GM19324 (cell line): ENCODE results near the gene PUM2.
"Not testable (repeated sequence)": the region's sequence is repeated elsewhere in the genome, so short reads cannot be mapped to it uniquely, and the experiment has no call there.

ENCODE experiments used
- ATAC-seq: cut with Tn5 transposase; IDR thresholded peaks from one replicate; pipeline ENCODE4 v1.9.1; 2021; ENCODE audit warnings: mild to moderate bottlenecking, moderate library complexity; ENCODE audit not compliant: unreplicated experiment, low FRiP score

The PUM2 gene

DNA sequence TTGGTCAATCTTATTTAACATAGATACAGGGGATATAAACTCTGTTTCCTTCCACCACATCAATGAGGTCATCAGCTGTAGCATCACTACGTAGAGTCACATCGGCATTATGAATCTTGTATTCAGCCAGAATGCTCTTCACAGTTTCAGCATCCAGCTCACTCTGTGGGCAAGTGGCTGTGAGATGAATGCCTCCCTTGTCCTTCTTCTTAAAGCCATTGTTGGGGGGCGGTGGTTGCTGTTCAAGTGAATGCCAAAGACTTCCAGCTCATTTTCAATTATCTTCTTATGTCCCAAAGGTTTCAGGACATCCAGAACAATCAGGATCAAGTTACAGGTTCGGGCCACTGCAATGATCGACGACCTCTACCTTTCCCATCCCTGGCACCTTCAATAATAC, 110.4 kb downstream of the PUM2 start:
- not testable (repeated sequence) for ATAC-seq

DNA sequence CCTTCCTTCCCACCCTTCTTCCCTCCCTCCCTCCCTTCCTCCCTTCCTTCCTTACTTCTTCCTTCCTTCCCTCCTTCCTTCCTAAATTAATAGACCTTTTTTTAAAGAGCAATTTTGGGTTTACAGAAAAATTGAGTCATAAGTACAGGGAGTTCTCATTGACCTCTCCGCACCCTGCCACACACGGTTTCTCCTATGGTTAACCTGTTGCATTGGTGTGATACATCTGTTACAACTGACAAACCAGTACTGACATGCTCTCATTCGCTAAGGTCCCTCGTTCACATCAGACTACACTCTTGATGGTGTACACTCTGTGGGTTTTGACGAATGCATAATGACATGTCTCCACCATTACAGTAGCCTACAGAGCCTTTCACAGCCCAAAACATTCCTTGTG, 114.1 kb downstream of the PUM2 start:
- ATAC-seq: no peak

DNA sequence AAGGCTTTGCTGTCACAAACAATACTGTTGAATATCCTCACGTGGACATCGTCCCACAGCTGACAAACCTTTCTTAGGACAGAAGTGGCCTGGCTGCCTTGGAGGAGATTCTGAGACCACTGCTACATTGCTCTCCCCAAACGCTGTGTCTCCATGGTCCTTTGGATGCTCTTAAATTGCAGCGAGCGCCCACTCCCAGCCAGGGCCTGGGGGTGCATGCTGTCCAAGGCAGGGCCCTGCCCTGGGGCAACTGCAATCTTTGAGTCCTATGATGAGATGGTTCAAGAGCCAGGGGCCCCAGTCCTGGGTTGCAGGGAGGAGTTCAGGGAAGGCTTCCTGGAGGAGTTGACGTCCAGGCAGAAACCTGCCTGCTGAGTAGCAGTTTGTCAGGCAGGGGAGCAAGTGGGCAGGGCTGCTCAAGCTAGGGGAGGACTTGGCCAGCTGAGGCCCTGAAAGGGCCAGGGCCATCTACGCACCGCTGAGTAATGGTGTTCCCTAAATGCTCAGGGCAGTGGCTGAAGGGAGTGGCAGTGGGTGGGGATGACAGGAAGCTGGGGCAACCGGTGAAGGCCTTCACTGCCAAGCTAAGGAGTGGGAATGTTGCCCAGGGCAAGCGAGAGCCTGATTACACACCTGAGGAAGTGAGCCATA, 114.9 kb downstream of the PUM2 start:
- no peak for ATAC-seq

DNA sequence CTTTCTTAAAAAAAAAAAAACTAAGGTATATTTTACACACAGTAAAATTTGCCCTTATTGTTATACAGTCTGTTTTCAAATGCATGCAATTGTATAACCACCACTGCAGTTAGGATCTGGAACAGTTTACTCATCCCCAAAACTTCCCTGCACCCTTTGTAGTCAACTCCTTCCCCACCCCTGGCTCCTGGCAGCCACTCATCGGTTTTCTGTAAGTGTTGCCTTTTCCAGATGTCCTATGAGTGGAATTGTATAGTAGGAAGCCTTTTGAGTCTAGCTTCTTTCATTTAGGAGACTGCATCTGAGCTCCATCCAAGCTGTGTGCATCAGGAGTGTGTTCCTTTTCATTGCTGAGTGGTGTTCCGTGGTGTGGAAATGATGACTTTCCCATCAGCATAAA, 116.0 kb downstream of the PUM2 start:
- not testable (repeated sequence) for ATAC-seq

DNA sequence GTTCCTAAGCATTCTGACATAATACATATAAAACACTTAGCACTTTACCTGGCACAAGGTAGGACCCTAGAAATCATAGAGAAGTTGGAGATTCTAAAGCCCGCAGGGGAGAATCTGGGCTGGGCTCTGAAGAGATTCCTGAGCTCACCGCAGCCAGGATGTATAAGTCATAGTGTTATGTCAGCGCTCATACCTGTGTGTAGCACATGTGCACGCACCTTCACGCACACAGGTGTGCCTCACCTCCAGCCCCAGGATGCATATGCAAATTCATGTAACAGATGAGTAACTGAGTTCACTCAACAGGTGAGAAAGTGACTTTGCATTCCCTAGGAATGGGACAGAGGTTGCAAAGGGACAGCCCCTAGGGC, 117.8 kb downstream of the PUM2 start:
- ATAC-seq: no peak

DNA sequence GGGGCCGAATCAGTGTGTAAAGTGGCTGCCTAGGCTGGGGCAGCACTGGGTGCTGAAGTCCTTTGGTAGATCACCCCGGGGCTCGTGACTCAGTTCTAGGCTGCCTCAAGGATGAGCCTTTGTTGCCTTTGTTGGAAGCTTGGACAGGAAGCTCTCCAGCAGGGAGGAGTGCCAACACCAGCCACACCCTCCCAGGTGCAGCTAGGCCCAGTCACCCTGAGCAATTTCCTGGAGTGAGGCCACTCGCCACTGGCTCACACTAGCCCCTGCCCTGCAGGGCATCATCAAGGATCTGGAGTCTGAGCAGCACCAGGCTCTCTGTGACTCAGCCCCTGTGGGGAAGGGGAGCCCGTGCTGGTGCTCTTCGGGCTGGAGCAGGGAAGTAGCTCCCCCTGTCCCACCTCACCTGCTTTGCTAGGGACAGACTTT, 119.0 kb downstream of the PUM2 start:
- no peak for ATAC-seq

DNA sequence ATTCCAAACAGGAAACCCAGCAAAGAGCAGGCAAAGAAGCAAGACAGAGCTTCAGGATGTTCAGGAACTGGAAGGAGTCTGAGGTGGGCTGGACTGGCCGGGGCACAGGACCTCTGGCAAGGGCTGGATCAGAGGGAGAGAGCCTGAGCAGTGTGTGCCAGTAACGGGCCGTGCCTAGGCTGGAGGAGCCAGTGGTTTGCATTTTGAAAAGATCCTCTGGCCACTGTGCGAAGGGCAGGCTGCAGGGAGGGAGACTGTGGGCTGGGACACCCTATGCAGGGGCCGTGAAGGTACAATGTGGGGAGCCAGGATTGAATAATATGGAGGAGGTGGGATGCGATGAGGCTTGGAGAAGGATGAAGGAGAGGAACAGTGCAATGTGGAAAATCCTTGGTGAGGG, 119.5 kb downstream of the PUM2 start:
- no peak for ATAC-seq

DNA sequence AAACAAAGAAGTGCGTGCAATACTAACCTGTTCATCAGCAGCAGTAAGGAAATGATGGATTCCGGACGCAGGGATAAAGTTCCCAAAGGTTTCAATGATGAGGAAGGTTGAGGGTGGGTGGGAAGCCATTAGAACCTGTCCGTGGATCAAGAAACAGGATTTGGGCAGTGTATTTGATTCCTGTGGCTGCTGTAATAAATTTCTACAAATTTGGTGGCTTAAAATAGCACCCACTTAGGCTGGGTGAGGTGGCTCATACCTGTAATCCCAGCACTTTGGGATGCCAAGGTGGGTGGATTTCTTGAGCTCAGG, 120.6 kb downstream of the PUM2 start:
- ATAC-seq: no peak

DNA sequence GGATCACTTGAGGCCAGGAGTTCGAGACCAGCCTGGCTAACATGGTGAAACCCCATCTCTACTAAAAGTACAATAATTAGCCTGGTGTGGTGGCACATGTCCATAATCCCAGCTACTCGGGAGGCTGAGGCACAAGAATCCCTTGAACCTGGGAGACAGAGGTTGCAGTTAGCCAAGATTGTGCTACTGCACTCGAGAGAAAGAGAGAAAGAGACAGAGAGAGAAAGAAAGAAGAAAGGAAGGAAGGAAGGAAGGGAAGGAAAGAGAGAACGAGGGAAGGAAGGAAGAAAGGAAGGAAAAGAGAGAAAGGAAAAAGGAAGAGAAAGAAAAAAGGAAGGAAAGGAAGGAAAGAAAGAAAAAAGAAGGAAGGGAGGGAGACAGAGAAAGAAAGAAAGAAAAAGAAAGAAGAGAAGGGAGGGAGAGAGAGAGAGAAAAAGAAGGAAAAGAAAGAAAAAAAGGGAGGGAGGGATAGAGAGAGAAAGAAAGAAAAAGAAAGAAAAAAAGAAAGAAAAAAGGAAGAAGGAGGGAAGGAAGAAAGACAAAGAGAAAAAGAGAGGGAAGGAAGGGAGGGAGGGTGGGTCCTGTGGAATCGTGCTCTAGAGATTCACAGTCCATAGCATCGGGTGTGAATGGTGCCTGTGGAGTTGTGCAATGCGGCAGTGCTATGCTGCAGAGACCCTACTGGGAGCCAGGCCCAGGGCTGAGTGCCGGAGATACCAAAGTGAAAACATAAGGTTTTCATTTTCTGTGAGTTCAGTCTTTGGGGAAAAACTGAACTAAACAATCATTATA, 121.1 kb downstream of the PUM2 start:
- ATAC-seq: no peak

DNA sequence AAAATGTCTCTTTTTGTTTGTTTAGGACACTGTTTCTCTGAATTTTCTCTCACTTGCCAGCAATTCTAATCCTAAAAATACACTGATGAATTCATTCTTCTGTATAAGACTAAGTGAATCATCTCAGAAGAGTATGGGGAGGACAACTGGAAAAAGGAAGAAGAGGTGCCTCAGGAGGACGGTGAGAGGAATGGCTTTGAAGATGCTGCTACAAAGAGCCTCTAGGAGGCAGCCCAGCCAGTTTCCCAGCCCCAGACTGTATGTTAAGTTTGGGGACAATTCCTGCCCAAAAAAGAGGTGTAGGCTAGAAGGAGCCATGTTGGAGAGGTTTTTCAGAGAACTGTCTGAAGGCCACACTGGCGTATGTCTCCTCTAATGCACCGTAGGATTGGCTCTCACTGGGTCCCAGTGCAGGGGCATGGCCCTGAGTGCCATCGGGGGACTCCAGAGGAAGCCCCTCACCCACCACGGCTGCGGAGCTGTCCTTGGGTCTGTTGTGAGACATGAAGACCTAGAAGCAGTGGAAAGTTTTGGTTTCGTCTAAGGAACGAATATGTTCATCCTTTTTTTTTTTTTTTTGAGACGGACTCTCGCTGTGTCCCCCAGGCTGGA, 122.6 kb downstream of the PUM2 start:
- no peak for ATAC-seq

DNA sequence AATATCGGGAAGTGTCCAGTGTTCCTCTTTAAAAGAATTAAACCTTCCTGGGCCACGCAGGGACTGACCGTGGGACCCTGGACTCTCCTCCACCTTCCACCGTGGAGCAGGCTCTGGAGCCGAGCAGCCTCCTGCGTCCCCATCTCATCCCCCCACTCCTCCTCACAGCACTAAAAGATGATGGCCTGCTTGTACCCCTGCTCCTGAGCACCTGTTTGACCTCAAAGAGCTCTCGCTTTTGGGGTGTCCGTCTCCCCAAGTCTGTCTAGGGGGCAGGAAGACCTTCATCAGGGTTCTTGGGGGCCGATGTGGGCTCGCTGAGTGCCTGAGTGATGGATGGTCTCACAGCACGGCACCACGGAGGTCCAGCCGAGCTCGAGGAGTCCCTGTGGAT, 124.5 kb downstream of the PUM2 start:
- ATAC-seq: no peak

DNA sequence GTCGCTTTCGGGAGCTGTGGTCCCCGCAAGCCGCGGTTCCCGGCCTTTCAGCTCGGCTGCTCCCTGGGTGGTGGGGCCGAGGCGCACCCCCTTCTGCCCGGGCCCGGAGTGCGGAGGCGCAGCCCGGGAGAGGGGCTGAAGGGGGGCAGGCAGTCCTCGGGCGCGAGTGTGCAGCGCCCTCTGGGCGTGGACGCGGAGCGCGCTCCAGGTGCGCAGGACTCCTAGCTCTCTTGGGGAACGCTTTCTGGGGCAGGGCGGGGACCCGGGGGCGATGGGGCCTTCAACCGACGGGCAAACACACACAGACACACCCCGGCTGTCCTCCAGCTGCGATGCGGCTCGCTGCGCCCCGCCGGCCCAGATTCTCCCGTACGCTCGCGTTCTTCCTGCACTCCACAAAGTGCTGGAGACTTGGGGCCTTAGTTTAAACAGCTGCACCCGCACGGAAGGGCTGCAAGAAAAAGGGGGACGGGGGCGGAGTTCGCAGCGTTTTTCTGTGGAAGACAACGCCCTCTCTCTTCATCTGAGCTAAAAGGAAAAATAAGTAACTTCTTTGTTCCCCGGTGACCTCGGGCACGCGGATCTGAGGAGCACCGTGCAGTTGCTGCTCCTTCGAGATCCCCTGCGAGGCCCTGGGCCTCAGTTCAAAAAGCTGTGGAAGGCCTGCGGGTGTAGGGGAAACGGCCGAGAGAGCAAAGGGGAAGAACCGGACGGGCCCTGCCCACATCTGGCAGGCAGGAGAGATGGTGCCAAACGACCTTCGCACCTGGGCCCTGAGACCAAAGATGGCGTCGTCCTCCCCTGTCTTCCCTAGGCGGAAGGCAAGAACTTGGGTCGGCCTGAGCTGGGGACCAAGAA, 125.1 kb downstream of the PUM2 start:
- peak; percentile 53 for ATAC-seq

DNA sequence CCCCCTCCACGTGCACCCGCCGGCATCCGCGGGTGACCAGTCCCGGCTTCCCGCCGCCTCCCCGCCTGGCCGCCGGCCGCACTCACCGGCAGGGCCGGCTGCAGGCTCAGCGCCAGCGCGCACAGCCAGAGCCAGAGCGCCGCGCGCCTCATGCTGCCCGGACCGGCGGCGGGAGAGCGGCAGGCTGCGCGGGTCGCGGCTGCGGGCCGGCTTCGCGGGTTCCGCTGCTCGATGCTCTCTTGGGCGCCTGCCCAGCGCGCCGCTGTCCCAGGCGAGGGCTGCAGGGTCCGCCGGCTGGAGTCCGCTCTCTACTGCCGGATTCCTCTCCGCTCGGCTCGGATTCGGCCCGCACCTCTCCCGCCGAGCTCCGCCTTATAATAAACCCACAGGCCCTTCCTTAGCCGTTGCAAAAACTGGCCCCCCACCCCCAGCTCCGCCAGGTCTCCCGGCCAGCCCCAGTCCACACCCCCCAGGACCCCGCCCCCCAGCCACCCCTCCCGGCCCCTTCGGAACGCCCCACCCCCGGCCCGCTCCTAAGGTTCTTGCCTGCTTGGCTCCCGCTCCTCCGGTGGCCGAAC, 125.8 kb downstream of the PUM2 start, which contains the start of gene SDC1:
Gene SDC1 (minus strand): TSS at position 415 of the 578 bp plus-strand sequence. CDS start 263 bp downstream, at position 152.
- peak; percentile 14 for ATAC-seq

DNA sequence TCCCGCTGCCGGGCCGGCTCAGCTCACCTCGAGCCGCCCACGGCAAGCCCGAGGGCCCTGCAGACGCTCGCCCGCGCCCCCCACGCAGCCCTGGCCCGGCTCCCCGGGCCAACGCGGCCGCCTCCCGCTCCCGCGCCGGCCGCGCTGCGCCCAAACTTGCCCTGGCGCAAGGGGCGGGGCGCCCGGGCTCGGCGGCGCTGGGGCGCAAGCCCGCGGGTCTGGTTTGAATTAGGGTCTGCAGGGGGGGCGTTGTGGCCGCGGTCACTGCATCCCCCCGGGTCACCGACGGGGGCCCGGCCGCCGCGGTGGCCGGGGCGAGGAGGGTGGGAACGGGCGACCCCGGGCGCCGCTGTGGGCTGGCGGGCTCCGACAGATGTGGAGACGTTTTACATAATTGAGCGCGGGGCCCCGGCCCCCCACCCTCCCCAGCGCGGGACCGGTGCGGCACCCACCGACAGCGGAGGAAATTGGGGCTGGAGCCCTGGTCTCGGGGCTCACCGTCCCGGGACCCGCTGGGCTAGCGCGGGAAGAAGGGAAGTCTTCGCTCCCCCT, 126.4 kb downstream of the PUM2 start:
- ATAC-seq: peak; percentile 27

DNA sequence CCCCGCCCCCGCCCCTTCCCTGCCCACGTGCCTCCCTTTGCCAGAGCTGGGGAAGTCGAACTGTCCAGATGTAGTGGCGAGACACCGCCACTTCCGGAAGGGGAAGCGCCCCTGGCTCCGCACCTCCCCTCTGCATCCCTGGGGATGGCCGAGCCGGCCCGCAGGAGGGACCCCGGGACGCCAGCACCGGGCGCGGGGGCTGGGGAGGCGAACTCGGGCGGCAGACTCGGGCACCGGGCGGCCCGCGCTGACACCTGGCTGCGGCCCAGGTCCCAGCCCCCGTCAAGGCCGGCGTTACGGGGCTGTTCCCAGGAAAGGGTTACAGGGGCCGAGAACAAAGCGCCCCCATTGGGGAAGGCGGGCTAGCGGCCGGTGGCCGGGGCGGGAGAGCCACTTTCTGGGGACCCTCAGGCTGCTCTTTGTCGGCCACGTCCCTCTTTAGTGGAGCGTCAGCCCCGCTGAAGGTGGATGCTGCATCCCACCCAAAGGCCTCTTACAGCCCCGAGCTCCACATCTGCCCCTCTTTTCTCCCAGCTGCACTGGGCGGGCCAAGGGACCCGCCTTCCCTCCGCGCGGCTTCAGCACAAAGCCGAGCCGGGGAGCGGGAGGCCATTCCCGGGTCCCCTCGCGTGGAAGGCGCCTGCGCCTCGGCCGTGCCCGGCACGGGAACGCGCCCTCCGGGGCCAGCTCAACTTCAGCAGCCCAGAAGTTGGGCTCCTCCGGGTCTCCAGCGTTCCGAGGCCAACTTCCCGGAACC, 127.1 kb downstream of the PUM2 start:
- peak; percentile 39 for ATAC-seq

DNA sequence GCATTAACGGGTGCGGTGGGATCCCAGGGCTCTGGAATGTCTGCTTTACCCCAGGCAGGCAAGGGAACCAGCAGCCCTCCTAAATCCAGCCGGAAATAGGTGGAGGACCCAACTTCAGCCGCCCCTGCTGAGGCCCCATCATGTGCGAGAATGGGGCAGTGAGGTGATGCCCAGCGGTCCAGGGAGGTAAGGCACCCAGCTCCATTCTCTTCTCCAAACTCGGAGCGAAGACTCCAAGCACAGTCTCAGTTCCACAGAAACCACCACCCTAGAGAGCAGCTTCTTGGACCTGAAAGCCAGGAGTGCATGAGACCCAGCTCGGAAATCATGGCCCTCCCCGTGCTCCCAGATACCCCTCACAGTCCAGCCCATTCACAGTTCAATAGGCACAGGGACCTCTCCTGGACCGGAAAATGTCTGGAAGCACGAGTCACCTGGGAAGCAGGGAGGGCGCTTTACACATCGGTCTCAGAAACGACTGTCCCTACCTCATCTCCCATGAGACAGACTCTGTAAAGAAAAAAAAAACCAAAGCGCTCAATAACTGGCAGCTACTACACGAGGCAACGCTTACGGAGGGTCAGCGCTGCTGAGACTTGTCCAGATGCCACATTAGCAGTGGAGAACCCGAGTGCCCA, 127.8 kb downstream of the PUM2 start:
- no peak for ATAC-seq

DNA sequence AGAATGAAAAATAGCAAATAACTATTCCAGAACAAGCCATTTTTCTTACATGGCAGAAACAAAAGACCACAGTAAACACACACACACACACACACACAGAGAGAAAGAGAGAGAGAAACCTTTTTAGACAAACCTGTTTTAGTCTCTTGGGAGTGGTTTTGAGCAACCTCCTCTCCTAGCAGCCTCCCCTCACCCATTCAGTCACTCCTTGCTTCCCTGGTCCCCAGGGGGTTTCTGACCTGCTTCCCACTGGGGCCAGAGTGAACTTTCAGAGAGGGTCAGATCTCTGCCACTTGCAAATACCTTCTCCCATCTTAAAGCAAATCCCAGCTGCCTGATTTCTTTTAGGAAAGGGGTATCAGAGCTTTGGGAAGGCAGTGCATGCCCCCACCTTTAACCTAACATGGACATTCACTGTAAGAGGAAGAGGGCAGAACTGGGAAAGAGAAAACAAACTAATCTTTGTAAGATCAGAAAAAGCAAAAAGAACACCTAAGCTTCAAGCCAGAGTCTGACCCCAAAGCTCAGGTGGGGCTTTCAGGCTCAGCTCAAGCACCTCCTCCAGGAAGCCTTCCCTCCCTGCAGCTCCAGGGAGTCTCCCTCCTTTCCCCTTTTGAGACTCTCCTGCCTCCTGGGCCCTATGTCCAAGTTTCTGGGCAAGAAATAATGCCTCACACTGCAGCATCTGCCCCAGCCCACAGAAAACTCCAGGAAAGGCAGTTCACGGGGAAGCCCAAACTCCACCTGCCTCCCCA, 128.5 kb downstream of the PUM2 start:
- no peak for ATAC-seq

DNA sequence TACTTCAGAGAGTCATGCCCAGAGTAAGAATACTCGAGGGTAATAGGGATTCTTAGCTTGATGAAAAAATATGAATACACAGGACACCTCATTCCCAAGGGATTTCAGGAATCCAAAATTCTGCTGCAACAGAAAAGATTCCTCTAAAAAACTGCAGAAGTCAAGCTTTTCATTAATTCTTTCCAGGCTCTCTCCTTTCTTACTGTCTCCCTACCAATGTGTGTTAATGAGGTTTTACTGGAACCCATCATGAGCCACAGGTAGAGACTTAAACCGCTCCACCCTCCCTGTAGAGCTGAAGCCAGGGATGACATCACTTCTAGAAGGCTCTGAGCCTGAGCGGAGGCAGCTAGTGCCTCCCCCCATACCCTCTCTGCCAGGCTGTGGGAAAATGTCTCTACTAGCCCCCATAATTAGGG, 129.1 kb downstream of the PUM2 start:
- no peak for ATAC-seq
